Stimulated activated CD8-positive, alpha-beta memory T cell treated with anti-CD3 and anti-CD28 coated beads, Interleukin-7, amount 100 ng/mL, for 4 hours (primary cell): ENCODE measurements around the gene SLC9A7.
"Not testable (repeated sequence)": the region's sequence is repeated elsewhere in the genome, so short reads cannot be mapped to it uniquely, and the experiment has no call there.

ENCODE experiments used
- DNase-seq, 2 donors: peaks; one replicate each; pipeline ENCODE4 v3.0.0-alpha.2; 2020; ENCODE audit warnings: low read depth in 2 of 2

Gene SLC9A7

GRCh38 chrX:46758956-46759644 is at the start of gene SLC9A7:
Gene SLC9A7, minus strand, starts transcription at chrX:46759118. Its CDS starts 89 bp downstream, at chrX:46759029.
- DNase-seq = peak; percentile 36 to 60

- DNase-seq = no peak
Measured at GRCh38 chrX:46805270-46805669, 46.4 kb upstream of the SLC9A7 start.

DNA sequence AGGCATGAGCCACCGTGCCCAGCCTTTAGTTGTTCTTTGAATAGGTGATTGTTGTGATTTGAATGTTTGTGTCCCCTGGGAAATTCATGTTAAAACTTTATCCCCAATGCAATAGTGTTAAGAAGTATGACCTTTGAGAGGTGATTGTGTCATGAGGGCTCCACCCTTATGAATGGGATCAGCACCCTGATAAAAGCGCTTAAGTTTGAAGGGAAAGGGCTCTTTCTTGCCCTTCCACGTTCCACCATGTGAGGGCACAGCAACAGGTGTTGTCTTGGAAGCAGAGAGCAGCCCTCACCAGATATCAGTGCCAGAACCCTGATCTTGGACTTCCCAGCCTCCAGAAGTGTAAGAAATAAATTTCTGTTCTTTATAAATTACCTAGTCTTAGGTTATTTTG is 44.2 kb upstream of the SLC9A7 start:
- DNase-seq = no peak

- peak; percentile 40 to 42 for DNase-seq
Measured at GRCh38 chrX:46796574-46797191, 37.8 kb upstream of the SLC9A7 start.

DNA sequence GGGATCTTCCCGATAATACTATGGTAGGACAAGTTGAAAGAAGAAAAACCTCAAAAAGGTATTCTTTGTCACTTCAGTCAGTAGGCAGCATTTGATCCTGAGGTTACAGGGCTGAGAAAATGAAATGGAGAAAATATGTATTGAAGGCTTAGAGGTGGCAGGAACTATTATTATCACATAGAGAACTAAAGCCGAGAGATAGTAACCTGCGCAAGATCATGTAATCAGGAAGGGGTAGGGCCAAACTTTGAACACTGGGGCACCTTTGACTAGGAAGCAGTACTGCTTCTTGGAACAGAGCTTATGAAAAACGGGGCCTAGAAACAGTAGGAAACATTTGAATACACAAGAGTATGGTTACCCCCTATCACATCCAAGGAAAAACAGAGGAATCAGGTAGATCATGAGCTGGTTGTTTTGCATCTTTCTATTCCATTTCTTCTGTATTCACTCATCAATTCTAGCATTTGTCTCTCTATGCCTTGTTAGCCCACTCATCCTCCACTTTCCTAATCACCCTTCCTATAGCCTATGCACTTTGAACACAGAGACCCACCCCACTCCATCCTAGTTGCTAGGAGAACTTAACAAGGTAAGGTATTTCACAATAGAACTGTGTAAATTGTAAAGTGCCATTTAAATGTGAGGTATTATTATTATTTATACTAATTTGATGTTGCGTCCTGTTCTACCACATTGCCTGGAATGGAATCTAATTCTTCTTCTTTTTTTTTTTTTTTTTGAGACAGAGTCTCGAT is 34.6 kb upstream of the SLC9A7 start:
- DNase-seq = no peak

GRCh38 chrX:46792810-46793188 is 33.9 kb upstream of the SLC9A7 start:
- no peak for DNase-seq

DNA sequence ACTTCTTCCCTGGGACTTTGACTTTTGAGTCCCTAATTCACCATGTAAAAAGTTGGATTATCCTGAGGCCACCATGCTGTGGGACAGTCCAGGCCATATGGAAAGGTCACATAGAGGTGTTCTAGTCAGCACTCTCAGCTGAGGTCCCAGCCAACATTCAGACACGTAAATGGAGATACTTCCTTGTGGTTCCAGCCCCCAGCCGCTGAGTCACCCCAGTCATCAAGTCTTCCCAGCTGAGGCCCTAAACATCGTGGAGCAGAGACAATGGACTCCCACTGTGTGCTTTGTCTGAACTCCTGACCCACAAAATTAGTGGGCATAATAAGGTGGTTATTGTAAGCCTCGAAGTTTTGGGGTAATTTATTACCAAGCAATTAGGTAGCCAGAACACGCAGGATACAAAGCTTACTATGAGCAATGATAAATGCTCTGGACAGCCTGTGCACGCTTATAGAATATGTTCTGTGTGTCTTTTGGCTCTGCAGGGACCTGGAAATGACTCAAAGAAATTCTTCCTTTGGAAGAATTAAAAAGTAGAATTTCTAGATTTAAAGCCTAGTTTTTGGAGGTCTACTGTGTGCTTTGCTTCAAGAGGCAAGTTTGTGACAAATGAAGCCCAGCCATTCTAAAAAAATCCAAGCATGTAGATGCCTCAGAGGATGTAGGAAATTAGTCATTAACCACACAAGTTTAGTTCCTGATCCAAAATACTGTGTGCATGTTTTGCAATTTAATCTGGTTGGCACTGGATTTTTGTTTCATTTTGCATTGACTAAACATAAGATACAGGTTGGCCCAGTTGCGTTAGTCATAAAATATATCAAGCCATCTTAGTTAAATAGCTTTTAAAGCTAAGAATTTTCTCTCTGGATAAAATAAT is 33.2 kb upstream of the SLC9A7 start:
- DNase-seq = no peak

GRCh38 chrX:46788902-46789301 is 30.0 kb upstream of the SLC9A7 start:
- DNase-seq = no peak

DNA sequence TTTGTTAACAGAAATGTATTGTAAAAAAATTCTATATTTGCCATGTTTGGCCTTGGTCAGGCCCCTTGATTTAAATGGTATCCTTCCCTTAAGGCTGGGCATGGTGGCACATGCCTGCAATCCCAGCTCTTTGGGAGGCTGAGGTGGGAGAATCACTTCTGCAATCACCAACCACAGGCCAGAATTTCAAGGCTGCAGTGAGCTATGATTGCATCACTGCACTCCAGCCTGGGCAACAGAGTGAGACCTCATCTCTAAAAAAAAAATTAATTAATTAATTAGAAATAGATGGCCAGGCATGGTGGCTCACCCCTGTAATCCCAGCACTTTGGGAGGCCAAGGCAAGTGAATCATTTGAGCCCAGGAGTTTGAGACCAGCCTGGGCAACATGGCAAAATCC is 25.5 kb upstream of the SLC9A7 start:
- DNase-seq = not testable (repeated sequence)

- no peak for DNase-seq
Measured at GRCh38 chrX:46782034-46782433, 23.1 kb upstream of the SLC9A7 start.

- DNase-seq = no peak
Measured at GRCh38 chrX:46777971-46778810, 19.3 kb upstream of the SLC9A7 start.

GRCh38 chrX:46770817-46771163 is 11.9 kb upstream of the SLC9A7 start:
- DNase-seq = no peak

DNA sequence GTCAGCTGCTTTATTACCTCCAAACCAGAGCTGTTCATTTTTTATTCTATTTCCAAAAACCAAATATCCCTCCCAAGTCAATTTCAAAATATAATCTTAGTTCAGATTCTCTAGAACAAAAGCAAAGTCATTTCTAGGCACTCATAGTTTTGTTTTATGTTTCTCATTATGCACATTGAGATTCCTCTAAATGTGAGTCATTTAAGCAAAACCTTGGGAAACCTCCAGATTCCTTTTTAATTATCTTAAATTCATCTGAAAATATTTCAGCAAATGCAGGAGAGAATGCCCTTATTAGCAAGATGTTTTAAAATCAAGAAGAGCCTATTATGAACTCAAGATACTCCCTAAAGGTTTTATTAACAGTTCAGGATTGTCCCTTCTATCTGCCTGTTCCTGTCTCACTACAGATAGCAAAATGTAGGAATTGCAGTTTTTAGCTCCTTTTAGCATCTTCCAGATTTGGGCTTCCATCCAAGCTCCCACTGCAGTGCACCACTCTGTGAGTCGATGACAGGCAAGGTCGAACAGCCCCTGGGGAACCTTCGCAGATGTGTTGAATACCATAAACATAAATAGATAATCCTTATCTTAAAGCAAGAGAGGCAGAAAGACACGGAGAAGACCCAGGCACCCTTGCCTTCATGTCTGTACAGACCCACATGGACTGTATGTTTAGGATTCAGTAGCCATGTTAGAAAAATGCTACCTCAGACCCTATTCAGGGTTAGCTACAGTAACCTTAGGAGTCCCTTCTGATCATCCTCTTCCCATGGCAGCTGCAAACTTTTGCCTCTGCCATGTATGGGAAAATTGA is 11.3 kb upstream of the SLC9A7 start:
- DNase-seq = no peak

GRCh38 chrX:46762963-46763362 is 4.0 kb upstream of the SLC9A7 start:
- DNase-seq = no peak

DNA sequence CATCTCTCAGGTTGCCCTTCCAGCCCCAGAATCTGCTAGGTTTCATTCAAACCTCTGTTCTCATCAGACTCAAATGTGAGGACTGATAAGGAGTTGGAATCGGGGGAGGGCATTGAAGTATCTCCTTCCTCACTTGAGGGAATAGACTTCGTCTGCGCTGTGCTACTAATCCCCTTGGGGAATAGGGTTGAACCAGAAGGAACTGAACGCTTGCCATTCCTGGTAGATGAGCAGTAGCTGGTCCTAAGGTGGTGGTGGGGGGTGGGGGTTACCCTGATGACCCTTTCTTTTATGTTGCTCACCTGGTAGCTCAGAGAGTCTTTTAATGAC is 692 bp upstream of the SLC9A7 start:
- no peak for DNase-seq

GRCh38 chrX:46758163-46758955 is 559 bp downstream of the SLC9A7 start:
- peak in 1 of 2 donors; percentile 6 for DNase-seq

GRCh38 chrX:46757593-46757992 is 1.3 kb downstream of the SLC9A7 start:
- DNase-seq = no peak

DNA sequence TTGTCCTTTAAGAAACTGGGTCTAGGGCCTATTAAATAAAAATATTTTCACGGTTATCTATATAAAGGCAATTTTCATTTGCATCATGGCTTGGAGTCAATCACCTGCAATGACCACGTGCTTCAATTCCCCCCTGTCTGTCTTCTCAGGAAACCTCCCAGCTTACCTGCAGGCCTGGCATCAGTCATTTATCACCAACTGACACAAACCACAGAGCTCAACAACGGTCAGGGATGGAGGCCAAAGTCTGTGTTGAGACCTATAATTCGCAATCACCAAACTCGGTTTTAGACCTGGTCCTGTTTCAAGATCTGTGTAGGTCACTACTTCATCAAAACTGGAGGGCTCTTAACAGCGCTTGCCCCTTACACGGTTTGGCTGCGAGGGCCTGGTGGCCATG is 1.9 kb downstream of the SLC9A7 start:
- DNase-seq = no peak

DNA sequence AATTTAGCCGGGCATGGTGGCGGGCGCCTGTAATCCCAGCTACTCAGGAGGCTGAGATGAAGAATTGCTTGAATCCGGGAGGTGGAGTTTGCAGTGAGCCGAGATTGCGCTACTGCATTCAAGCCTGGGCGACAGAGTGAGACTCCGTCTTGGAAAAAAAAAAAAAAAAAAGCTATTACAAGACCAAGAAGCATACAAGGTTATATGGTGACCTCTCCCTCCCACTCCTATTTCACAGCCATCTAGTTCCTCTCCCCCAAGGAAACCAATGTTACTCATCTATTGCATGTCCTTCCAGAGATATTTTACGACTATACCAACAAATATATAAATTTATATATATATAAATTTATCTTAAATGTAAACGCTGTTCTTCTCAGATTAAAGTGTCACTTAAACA is 3.2 kb downstream of the SLC9A7 start:
- DNase-seq = no peak
